HEK293 (cell line): ENCODE measurements around the gene GCDH.

Experiments
- CTCF ChIP-seq: fragments of 450-650 bp; formaldehyde crosslinking; IDR thresholded peaks from 2 replicates; pipeline ENCODE4 v1.5.1; 2016; ENCODE audit warnings: missing biosample characterization, missing genetic modification characterization
- ELK4 ChIP-seq: IDR thresholded peaks from 2 replicates; pipeline ENCODE4 v1.6.1; 2011; ENCODE audit warnings: mild to moderate bottlenecking, low read depth, low read length, borderline replicate concordance
- PBX3 ChIP-seq: sonication (generic); formaldehyde crosslinking; IDR thresholded peaks from 2 replicates; pipeline ENCODE4 v1.8.1; 2022; ENCODE audit warnings: mild to moderate bottlenecking, moderate library complexity, missing genetic modification reagents
- ZBTB1 ChIP-seq: fragments of 450-650 bp; formaldehyde crosslinking; IDR thresholded peaks from 2 replicates; pipeline ENCODE4 v1.5.1; 2016; ENCODE audit warnings: missing biosample characterization, missing genetic modification characterization
- ZBTB21 ChIP-seq: fragments of 450-650 bp; formaldehyde crosslinking; IDR thresholded peaks from 2 replicates; pipeline ENCODE4 v1.5.1; 2017; ENCODE audit warnings: missing biosample characterization, missing genetic modification characterization
- ZBTB26 ChIP-seq: fragments of 450-650 bp; formaldehyde crosslinking; optimal IDR thresholded peaks from 2 replicates; pipeline ENCODE3; 2016; ENCODE audit warnings: missing biosample characterization, mild to moderate bottlenecking, missing genetic modification characterization
- ZNF24 ChIP-seq: fragments of 450-650 bp; formaldehyde crosslinking; IDR thresholded peaks from 2 replicates; pipeline ENCODE4 v1.5.1; 2016; ENCODE audit warnings: missing biosample characterization, missing genetic modification characterization
- ZNF26 ChIP-seq: fragments of 450-650 bp; formaldehyde crosslinking; IDR thresholded peaks from 2 replicates; pipeline ENCODE4 v1.5.1; 2016; ENCODE audit warnings: missing biosample characterization, missing genetic modification characterization
- ZNF274 ChIP-seq, 2 experiments: fragments of 200-500 bp in 1 of 2; fragments of 450-650 bp in 1 of 2; sonication (Bioruptor generic) in 1 of 2; formaldehyde crosslinking in 1 of 2; IDR thresholded peaks; 2 replicates each; pipeline versions ENCODE4 v1.5.1 to v1.6.1; 2014 to 2016; ENCODE audit warnings: borderline replicate concordance in 1 of 2, inconsistent platforms in 1 of 2, low read length in 1 of 2, missing biosample characterization in 1 of 2, missing genetic modification characterization in 1 of 2
- ZNF311 ChIP-seq: fragments of 450-650 bp; formaldehyde crosslinking; IDR thresholded peaks from 2 replicates; pipeline ENCODE4 v1.5.1; 2017; ENCODE audit warnings: missing biosample characterization, missing genetic modification characterization, borderline replicate concordance
- ZNF473 ChIP-seq: fragments of 450-650 bp; formaldehyde crosslinking; IDR thresholded peaks from 2 replicates; pipeline ENCODE4 v1.5.1; 2017; ENCODE audit warnings: missing biosample characterization, missing genetic modification characterization
- ZNF514 ChIP-seq: fragments of 450-650 bp; formaldehyde crosslinking; IDR thresholded peaks from 2 replicates; pipeline ENCODE4 v1.5.1; 2016; ENCODE audit warnings: missing biosample characterization, missing genetic modification characterization
- ZNF521 ChIP-seq: fragments of 450-650 bp; formaldehyde crosslinking; IDR thresholded peaks from 2 replicates; pipeline ENCODE4 v1.5.1; 2017; ENCODE audit warnings: missing biosample characterization, mild to moderate bottlenecking, missing genetic modification characterization
- ZNF530 ChIP-seq: fragments of 450-650 bp; formaldehyde crosslinking; IDR thresholded peaks from 2 replicates; pipeline ENCODE4 v1.5.1; 2016; ENCODE audit warnings: low read depth, missing biosample characterization, missing genetic modification characterization

- TF ChIP-seq ZBTB1 (tag by site-specific recombination) (no peak), CTCF (no peak), ZBTB26 (no peak), ZNF24 (no peak), ZNF473 (tag by site-specific recombination) (no peak), ZNF521 (tag by site-specific recombination) (no peak), ZNF514 (tag by site-specific recombination) (no peak), ELK4 (no peak), PBX3 (CRISPR knock-in tag) (no peak), ZNF311 (tag by site-specific recombination) (no peak), ZNF26 (tag by site-specific recombination) (no peak), ZNF274 (IDR thresholded peaks at IDR 0.05; ENCODE audit: low read length) (no peak), ZNF274 (tag by site-specific recombination; IDR thresholded peaks at IDR 0.05; ENCODE audit: borderline replicate concordance) (no peak), ZBTB21 (tag by site-specific recombination) (no peak), ZNF530 (tag by site-specific recombination) (no peak)
Measured at GRCh38 chr19:12843328-12843727, 47.6 kb upstream of the GCDH start.
